Measurements from ENCODE around the gene FXYD5.

FXYD5 gene

DNA sequence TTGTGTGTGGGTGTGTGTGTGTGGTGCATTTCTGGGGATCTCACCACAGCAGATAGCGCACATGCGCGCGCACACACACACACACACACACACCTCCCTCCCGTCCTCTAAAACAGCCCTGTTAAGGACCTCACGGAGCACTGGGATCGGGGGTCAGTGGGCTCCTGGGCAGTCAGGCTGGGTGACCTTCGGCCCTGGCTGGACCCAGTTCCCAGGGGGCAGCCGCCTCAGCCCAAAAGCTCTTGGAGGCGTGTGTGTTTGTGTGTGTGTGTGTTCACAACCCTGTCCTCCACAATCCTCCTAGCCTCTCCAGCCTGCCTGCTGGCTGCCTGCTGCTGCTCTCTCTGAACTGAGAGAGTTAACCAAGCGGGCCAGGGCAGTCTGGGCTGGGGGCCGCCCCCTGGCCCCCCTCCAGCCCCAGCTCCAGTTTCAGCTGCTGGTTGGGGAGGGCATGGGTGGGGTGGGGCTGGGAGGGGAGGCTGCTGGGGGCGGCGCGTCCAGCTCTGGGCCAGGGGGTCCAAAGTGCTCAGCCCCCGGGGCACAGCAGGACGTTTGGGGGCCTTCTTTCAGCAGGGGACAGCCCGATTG is 16.1 kb upstream of the FXYD5 start, which contains the start of gene FXYD1:
TSS of gene FXYD1 (plus strand) at position 520 of the 588 bp plus-strand sequence. CDS start 1,256 bp downstream, outside the sequence.
- TF ChIP-seq, protein P1, sequence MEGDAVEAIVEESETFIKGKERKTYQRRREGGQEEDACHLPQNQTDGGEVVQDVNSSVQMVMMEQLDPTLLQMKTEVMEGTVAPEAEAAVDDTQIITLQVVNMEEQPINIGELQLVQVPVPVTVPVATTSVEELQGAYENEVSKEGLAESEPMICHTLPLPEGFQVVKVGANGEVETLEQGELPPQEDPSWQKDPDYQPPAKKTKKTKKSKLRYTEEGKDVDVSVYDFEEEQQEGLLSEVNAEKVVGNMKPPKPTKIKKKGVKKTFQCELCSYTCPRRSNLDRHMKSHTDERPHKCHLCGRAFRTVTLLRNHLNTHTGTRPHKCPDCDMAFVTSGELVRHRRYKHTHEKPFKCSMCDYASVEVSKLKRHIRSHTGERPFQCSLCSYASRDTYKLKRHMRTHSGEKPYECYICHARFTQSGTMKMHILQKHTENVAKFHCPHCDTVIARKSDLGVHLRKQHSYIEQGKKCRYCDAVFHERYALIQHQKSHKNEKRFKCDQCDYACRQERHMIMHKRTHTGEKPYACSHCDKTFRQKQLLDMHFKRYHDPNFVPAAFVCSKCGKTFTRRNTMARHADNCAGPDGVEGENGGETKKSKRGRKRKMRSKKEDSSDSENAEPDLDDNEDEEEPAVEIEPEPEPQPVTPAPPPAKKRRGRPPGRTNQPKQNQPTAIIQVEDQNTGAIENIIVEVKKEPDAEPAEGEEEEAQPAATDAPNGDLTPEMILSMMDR (IDR thresholded peaks at IDR 0.05; ENCODE audit: insufficient read depth, low read length, poor library complexity, severe bottlenecking) = no peak
- Histone ChIP-seq H3K27me3 (replicated peaks; ENCODE audit: control insufficient read depth, insufficient read depth, low read length) (no peaks in the 10 kb centered on the region; the same call in 1 of the 2 replicates), H3K4me3 (replicated peaks; ENCODE audit: low read depth, low read length) (no peak within 1 kb of the TSS), H3K36me3 (ENCODE audit: control insufficient read depth, insufficient read depth, low read length) (no peaks in the 10 kb centered on the region)
- DNase-seq (ENCODE audit: extremely low read depth, insufficient read length) = no peak

DNA sequence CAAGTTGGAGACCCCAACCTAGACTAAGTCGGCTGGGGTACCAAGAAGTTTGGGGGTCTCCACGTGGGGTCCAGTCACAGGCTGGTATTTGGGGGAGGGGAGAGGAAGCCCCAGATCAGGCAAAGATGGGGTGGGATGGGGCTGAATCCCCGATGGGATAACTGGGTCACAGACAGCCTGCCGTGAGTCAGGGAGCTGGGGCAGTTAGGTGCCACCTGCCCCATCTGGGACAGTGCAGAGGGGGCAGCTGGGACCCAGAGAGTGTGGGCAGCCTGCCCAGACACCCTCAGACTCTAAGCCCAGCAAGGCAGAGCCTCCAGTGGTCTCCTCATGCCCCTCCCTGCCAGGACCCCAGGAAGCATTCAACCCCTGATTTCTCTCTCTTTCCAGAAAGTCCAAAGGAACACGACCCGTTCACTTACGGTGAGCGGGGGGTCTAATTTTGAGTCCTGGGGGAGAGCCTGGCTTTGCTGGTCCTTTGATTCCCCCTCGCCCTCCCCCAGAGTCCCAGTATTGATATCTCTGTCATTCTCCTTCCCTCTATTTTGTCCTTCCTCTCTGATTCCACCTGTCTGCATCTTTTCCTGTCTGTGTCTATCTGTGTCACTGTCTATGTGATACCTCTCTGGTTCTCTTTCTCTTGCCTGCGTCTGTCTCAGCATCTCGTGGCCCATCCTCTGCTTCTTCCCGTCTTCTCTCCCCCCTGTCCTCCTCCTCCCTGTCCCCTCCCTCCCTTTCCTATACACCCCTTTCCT is 14.2 kb upstream of the FXYD5 start:
- H3K4me3 ChIP-seq (replicated peaks; ENCODE audit: low read depth, low read length) = no peak overlapping the region
- no peak for DNase-seq (ENCODE audit: extremely low read depth, insufficient read length)
- TF ChIP-seq, protein P1 (IDR thresholded peaks at IDR 0.05; ENCODE audit: insufficient read depth, low read length, poor library complexity, severe bottlenecking) = no peak
- H3K27me3 ChIP-seq (replicated peaks; ENCODE audit: control insufficient read depth, insufficient read depth, low read length) = no peaks in the 10 kb centered on the region; the same call in 1 of the 2 replicates
- H3K36me3 ChIP-seq (ENCODE audit: control insufficient read depth, insufficient read depth, low read length) = no peaks in the 10 kb centered on the region

DNA sequence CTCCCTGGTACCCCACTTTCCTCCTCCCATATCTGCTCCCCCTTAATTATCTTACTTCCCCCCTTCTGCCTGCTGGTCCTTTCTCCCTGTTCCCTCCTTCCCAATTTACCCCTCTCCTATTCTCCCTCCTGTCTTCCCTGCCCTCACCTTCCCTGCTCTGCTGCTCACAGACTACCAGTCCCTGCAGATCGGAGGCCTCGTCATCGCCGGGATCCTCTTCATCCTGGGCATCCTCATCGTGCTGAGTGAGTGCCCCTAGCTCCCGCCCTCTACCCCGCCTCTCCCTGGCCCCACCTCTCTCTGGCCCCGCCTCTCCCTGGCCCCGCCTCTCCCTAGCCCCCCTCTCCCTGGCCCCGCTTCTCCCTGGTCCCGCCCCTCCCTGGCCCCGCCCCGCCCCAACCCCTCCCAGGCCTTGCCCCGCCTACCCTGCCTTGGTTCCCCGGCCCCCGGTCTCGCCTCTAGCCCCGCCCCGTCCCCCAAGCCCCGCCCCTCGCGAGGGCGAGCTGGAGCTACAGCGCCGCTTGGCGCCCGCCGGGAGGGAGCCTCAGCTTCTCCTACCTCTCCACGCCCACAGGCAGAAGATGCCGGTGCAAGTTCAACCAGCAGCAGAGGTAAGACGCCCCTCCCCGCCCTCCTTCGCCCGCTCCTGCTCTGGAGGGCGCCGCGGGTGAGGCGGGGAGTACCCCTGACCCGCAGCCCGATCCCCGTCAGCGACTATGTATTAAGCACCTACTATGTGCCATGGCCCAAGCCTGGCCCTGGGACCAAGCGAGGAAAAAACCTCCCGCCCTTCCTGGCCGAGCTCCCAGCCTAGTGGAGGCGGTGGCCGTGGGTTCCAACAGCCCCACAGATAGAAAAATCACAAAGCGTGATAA is 13.3 kb upstream of the FXYD5 start:
- TF ChIP-seq, protein P1 (IDR thresholded peaks at IDR 0.05; ENCODE audit: insufficient read depth, low read length, poor library complexity, severe bottlenecking) = peak; percentile 81
- H3K27me3 ChIP-seq (replicated peaks; ENCODE audit: control insufficient read depth, insufficient read depth, low read length) = no peaks in the 10 kb centered on the region; the same call in 1 of the 2 replicates
- peak; percentile 84 for DNase-seq (ENCODE audit: extremely low read depth, insufficient read length)

DNA sequence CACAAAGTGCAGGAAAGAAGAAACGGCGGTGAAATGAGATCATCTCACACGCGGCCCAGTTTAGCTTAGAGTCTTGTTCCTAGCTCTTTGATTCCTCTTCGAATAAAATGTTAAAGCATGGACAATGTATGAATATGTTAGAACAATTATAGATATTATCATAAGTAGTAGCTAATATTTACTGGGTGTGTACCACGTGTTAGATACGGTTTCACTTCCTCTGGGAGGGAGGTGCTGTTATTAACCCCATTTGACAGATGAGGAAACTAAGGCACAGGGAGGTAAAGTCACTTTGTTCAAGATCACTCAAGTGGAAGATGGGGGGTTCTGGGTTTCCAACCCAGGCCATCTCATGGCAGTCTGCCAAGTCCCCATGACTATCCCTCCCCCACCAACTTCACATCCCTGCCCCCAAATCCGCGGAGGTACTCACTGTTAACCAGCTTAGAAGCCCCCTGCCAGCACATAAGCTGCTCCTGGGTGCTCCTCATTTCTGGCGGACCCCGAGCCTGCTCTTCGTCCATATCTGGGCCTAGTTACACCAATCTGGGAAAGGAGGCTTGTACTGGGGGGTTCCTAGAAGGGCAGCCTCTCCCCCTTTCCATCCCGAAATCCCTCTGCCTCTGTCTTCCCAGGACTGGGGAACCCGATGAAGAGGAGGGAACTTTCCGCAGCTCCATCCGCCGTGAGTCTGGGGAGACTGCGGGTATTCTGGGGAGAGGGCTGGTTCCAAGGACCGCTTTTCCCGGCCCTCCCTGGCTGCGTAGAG is 12.5 kb upstream of the FXYD5 start:
- no peak overlapping the region for H3K4me3 ChIP-seq (replicated peaks; ENCODE audit: low read depth, low read length)
- TF ChIP-seq, protein P1 (IDR thresholded peaks at IDR 0.05; ENCODE audit: insufficient read depth, low read length, poor library complexity, severe bottlenecking) = no peak
- no peaks in the 10 kb centered on the region; the same call in 1 of the 2 replicates for H3K27me3 ChIP-seq (replicated peaks; ENCODE audit: control insufficient read depth, insufficient read depth, low read length)
- DNase-seq (ENCODE audit: extremely low read depth, insufficient read length) = no peak
- H3K36me3 ChIP-seq (ENCODE audit: control insufficient read depth, insufficient read depth, low read length) = no peaks in the 10 kb centered on the region

More for the DNA sequence above, 13.3 kb upstream of the FXYD5 start:
- Histone ChIP-seq H3K36me3 (ENCODE audit: control insufficient read depth, insufficient read depth, low read length) (no peaks in the 10 kb centered on the region), H3K4me3 (replicated peaks; ENCODE audit: low read depth, low read length) (0 out of 2 replicates have a peak overlapping the region, but pooled peaks have one; percentile 1)

DNA sequence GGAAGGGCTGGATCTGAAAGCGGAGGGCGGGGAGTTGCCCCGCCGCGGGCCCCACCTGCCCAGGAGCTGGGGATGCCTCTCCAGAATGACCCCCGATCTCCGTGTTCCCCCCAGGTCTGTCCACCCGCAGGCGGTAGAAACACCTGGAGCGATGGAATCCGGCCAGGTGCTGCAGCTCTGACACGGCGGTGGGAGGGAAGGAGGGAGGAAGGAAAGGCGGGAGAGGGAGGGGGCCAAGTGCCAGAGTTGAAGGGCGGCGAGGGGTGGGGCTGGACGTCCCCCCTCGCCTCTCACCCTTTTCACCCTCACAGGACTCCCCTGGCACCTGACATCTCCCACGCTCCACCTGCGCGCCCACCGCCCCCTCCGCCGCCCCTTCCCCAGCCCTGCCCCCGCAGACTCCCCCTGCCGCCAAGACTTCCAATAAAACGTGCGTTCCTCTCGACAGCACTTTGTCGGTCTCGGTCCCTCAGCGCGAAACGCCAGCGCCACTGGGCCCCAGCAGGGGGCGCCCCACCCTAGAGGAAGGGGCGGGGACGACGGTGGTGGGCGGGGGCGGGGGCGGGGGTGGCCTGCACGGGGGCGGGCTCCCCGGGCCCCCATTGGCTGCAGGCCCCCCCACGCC is 11.8 kb upstream of the FXYD5 start:
- Histone ChIP-seq H3K4me3 (replicated peaks; ENCODE audit: low read depth, low read length) (no peak overlapping the region), H3K27me3 (replicated peaks; ENCODE audit: control insufficient read depth, insufficient read depth, low read length) (no peaks in the 10 kb centered on the region; the same call in 1 of the 2 replicates), H3K36me3 (ENCODE audit: control insufficient read depth, insufficient read depth, low read length) (no peaks in the 10 kb centered on the region)
- peak; percentile 60 for DNase-seq (ENCODE audit: extremely low read depth, insufficient read length)
- TF ChIP-seq, protein P1 (IDR thresholded peaks at IDR 0.05; ENCODE audit: insufficient read depth, low read length, poor library complexity, severe bottlenecking) = peak; percentile 67
